Smooth muscle cell of the brain vasculature (primary cell): Measurements from ENCODE around the gene OR6B2.
A peak's percentile ranks its signal among the peaks of the same experiment; 100 is the strongest.
"Not testable (repeated sequence)": the region's sequence is repeated elsewhere in the genome, so short reads cannot be mapped to it uniquely, and the experiment has no call there.

ENCODE experiments used
- DNase-seq: peaks from one replicate; pipeline ENCODE4 v3.0.0-alpha.2; 2012; ENCODE audit warnings: low read depth, low spot score

The OR6B2 gene

DNA sequence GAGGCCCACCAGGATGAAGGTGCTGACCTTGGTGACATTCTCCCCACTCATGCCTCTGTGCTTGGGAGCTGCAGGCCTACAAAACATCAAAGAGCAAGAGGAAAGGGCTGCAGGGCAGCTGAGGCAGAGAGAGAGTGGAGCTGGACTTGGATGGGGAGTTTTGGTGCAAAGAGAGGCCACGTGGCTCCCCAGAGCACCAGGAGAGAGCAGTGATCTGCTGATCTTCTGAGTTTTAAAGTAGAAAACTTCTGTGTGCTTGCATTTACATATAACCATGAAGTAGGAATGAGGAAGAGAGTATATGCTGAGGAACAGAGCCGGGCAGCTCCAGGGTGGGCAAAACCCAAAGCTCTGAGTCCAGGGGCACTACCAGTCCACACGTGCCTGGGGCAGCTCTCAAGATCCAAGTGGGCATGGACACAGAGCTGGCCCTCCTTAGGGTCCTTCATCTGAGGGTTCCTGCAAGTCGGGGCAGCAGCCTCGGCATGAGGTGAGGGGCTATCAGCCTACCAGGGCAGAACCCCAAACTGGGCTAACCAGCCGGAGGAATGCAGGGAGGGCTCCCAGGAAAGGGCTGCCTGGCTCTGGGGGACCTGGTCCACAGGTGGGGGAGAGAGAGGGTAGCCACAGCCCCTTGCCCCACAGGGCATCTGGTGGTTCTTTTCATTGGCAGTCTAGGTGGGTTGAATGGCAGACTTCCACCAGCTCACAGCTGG lies at the start of gene OR6B2:
TSS of gene OR6B2 (minus strand) at position 51 of the 716 bp plus-strand sequence. CDS start at position 51, 0 bp downstream.
- DNase-seq = no peak

DNA sequence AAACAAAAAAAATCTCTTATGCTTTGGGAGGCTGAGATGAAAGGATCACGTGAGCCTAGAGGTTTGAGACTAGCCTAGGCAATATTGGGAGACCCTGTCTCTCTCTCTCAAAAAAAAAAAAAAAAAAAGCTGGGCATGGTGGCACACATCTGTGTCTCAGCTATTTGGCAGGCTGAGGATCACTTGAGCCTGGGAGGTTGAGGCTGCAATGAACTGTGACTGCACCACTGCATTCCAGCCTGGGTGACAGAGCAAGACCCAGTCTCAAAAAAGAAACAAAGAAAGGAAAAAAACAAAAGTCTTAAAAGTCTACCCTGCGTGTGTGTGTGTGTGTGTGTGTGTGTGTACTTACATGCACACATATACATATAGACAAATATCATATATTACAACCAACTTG lies 48.4 kb upstream of the OR6B2 start:
- no peak for DNase-seq

DNA sequence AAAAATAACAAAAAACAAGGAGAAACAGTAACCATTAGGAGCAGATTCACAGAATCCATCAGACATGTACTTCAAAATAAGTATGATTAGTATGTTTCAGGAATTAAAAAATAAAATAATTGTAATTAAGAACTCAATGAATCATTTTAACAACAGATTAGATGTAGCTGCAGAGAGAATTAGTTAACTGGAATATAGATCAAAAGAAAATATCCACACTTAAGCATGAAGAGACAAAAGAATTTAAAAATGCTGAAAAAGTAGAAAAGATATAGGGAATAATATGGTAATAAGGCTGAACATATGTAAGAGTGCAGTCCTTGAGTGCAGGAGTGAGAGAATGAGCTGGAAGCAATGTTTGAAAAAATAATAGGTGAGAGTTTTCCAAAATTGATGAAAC lies 47.2 kb upstream of the OR6B2 start:
- DNase-seq = no peak

DNA sequence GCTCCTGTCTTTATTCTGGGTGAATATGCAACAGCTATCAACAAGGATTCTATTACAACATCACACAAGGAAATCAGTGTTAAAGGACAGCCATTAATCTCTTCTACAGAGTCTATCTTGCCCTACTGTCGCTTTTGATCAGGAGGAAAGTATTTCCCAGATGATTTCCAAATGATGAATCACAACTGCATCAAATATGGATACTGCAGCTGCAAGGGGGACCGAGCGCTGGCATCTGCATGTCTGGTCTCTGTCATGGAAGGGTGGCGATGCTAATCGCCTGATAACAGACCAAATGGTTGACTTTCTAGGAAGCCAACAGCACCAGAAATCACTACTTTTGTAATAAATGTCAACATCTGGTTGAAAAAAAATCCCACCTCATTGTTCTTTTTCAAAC lies 44.3 kb upstream of the OR6B2 start:
- no peak for DNase-seq

DNA sequence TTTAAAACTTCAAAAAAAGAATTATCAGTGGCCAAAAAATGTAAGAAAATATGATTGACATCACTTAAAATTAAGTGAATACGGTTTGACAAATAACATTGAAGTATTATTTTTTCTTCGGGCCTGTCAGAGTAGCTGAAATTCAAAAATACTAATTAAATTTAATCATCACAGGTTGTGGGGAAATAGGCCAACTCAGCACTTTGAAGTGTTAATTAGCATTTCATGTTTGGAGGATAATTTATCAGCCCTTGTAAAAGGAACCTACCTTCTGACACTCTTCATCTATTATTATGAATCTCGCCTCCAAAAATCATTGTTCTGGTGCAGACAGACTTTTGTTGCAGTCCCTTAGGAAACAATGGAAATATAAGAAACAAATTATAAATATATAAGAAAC lies 40.7 kb upstream of the OR6B2 start:
- no peak for DNase-seq

DNA sequence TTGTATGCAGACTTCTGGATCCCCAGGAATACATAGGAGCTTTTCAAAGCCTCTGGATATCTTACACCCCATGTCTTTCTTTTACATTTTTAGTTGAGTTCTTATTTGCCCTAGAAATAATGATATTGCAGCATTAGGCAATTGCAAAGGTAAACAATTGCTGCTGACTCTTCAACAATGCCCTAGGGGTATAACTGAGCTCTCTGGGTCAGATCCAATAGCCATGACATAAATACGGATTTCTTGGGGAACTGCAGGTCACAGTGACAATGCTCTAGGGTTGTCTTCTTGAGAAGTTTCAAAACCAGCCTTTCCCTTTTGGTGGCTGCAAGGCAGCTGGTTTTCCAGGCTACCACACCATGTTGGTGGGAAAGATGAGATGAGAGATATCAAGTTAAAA lies 39.6 kb upstream of the OR6B2 start:
- no peak for DNase-seq

DNA sequence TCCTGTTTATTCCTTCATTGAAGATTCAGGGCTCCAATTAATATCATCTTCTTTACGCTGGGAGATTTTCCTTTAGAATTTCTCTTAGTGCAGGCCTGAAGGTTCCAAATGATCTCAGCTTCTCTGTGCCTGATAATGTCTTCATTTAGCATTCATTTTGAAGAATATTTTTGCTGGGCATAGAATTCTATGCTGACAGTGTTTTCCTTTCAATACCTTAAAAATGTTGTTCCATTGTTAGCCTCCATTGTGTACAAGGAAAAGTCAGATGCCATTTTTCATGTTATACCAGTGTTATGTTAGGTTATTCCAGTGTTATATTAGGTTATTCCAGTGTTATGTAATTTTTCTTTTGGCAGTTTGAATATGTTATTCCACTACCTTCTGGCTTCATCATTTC lies 38.0 kb upstream of the OR6B2 start:
- DNase-seq = no peak

DNA sequence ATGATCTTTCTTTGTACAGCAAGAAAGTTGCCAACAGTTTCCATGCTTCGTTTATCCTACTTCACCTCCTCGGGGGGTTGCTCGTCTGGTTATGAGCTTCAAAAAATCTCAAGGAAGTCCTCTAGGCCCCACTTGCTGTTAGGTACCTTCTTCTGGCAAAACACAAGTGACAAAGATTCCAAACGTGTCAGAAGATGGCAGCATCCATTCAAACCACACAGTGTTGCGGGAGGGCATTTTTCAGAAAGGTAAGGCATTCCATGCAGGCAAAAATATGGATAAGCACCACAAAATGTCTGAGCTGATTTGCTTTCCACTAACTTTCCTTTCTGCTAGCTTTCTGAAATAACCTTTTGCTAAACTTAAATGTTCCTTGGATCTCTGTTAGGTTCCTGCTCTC lies 36.3 kb upstream of the OR6B2 start:
- no peak for DNase-seq

DNA sequence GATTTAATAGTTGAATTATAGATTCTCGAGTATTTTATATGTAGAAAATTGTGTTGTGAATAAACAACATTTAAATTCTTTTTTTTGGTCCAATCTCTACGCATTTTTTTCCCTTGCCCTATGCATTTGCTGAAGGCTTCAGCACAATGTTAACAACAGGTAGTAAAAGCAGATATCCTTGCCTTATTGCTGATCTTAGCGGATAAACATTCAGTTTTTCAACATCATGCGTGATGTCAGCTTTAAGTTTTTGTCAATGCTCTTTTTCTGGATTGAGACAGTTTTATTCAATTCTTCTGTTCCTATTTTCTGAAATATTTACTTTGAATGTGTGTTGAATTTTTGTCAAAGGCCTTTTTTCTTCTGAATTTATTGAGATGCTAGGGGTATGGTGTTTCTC lies 34.7 kb upstream of the OR6B2 start:
- DNase-seq = no peak

DNA sequence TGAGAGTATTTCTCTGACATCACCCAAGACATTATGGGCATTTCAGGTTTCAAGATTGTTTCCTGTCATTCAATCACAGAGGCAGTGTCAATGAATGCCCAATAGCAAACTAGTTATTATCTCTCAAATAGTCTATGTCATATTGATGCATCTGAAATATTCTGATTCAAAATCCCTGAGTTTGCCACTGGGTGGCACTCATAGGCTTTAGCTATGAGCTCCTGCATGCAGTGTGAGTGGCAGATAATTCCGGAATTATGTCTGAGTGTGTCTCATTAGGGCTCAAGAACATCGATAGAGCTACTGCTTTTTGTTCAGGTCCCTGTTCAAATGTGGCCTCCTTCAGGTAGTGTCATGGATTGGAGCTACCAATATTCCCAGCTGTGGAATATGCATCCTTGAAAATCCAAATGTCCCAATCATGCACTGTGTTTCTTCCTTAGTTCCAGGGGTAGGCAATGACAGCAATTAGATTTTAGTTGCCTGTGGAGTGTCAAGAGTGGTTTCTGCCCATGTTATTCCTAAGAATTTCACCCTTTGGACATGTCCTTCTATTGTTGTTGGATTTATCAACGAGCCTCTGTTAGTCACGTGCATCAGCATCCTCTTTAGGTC lies 30.9 kb upstream of the OR6B2 start:
- DNase-seq = peak; percentile 41

DNA sequence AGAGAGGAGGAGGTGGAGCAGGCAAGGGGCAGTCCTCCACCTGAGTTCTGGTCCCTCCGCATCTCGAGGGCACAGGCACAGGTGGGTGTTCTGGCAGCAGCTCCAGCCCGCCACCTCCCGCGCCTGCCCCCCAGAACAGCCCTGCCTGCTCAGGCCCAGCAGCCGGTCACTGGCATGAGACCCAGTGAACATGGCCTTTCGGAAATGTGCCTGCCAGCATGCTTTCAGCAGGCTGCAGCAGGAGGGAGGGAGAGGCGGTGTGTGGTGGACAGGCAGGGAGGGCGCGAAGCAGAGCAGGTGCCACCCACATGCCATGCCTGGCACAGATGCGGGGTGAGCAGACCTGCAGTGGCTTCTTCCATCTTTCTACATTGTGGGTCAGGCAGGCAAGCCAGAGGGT lies 26.4 kb upstream of the OR6B2 start:
- no peak for DNase-seq

DNA sequence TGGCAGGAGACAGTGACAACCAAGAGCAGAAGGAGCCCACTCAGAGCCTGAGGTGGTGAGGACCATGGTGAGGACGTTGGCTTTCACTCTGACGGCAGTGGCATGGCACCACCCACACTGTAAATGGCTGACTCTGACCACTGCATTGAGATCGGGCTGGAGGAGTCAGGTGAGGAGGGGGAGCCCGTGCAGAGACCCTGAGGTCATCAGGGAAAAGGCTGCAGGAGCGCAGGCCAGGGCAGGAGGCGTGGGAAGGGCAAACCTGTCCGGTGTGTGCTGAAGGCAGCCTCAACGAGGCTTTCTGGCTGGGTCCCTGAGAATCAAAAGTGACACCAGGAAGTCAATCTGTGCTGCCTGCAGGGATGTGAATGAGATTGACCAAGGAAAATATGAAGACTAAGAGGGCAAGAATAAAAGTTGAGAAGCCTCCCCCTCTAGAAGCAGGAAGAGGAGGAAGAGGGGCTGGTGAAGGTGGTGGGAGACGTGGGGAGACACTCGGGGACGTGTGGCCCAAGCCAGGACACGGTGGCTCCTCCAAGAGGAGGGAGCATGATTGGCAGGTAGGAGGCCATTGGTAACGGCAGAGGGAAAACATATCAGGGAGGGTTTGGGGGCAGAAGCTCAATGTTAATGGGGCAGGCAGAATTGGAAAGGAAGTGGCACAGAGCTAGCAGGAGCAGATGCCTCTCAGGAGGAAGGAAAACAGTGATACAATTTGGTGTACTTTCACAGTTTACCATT lies 25.1 kb upstream of the OR6B2 start:
- DNase-seq = no peak

DNA sequence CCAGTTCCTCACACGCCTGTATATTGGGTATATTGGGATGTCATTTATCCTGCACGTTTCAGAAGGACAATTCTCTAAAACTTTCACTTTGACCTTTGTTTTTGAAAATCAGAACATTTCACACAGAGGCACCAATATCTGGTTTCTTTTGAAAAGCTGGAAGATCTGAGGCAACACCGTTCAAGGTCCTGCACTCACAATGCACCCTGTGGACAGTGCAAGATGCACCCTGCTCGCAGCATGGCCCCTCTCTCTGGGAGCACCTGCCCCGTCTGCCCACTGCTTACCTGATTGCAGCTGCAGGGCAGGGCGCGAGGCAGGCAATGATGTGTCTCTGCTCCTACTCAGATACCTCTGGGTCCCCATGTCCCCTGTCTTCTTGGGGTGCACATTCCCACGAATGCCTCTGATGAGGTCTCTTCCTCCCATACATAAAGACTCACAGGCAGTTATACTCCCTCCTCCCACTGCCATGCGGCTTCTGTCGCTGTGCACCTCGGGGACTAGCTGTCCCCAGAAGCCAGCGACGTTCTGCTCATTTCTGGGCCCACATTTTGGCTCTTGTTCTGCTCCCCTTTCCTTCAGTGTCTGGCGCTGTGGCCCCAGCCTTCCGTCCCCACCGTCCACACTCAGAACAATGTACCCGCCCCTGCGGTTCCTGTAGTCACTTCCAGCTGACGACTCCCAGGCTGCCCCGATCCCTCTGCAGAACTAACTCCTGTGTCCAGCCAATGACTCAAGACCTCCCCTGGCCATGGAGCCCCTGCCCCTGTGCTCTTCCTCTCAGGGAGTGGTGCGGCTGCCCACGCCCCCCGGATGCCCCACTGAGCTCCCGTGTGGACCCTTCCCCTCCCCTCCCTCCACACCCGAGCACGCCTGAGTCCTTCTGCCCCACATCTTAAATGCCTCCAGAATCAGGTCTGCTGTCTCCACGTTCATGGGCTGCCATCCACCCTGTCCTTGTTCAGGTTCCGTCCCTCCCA lies 23.2 kb upstream of the OR6B2 start, which contains the start of gene OR6B3:
TSS of gene OR6B3 (minus strand) at position 349 of the 983 bp plus-strand sequence.
- no peak for DNase-seq

DNA sequence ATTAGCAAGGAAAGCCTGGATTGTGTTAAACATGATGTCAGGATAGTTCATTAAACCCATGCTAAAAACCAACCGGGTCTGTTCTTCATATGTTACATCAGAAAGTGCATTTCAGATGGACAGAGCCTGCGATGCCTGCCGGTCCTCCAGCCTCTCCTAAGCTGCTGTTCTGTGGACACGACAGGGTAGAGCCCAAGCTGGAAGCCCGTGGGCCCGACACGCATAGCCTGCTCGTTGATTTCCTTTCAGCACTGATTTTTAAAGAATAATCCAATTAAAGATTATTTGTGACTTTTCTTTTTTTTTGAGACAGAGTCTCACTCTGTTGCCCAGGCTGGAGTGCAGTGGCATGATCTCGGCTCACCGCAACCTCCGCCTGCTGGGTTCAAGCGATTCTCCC lies 22.3 kb upstream of the OR6B2 start:
- no peak for DNase-seq

DNA sequence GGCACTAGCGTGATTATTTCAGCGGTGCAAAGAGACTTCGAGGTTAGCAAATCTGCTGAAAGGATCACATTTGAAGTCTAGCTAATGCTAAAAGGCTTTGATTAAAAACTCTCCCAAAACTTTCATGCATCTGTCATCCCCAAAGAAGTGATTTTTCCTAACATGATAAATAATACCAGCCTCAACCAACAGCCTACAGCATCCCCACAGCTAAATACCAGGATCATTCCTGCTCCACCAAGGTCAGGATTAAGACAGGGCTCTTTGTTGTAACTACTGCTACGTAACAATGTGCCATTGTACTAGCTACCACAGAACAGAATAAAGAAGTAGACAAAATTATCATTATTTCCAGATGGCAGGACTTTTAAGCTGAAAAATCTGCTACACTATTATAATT lies 21.5 kb upstream of the OR6B2 start:
- no peak for DNase-seq

DNA sequence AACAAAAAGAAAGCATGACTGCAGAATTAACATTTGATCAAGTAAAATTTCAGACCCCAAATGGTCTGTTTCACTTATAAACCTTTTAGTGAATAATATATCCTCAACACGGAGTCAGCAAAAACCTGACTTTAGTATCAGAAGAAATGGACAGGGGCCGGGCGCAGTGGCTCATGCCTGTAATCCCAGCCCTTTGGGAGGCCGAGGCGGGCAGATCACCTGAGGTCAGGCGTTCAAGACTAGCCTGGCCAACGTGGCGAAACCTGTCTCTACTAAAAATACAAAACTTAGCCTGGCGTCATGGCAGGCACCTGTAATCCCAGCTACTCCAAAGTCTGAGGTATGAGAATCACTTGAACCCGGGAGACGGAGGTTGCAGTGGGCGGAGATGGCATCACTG lies 20.0 kb upstream of the OR6B2 start:
- no peak for DNase-seq

DNA sequence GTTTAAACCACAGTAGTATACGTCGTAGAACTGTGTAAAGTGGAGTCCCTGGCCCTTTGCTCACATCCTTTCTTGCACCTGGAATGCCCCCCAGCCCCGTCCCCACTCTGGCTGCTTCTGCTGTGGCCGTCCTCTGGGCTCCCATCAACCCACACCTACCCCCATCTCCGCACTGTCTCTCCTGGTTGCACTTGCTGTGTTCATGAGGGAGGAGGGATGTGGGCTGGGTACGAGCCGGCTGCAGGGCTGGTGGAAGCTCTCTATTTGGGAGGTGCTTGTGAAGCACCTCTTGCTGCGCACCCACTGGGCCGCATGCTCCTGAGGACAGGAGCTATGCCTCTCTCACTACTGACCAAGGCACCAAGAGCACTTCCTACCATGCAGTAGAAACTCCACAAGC lies 18.0 kb upstream of the OR6B2 start:
- no peak for DNase-seq

DNA sequence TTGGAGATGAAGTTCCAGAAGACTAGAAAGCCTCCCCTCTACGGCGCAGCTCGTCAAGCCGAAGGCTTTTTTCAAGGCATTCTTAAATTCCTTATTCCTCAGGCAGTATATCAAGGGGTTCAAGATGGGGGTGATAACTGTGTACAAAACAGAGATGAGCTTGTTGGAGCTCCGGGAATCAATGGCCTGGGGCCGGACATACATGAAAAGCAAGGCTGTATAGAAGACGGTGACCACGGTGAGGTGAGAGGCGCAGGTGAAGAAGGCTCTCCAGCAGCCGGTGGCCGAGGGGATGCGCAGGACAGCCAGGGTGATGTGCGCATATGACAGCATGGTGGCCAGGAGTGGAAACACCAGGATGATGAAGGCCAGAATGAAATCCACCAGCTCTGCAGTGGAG lies 14.9 kb upstream of the OR6B2 start:
- DNase-seq = no peak

DNA sequence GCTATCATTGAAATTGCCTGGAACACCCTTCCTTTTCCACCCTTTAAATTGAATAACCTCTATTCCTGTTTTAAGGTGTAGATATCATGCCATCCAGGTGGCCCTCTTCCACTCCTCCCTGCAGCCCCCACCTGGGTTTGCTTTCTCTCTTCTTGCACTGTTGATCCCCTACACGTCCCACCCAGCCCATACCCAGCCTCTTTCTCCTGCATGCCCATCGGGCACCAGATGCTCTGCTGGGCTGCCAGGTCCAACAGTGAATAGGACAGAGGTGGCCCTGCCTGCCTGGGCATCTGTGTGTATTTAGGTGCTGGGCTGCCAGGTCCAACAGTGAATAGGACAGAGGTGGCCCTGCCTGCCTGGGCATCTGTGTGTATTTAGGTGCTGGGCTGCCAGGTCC lies 13.9 kb upstream of the OR6B2 start:
- not testable (repeated sequence) for DNase-seq

DNA sequence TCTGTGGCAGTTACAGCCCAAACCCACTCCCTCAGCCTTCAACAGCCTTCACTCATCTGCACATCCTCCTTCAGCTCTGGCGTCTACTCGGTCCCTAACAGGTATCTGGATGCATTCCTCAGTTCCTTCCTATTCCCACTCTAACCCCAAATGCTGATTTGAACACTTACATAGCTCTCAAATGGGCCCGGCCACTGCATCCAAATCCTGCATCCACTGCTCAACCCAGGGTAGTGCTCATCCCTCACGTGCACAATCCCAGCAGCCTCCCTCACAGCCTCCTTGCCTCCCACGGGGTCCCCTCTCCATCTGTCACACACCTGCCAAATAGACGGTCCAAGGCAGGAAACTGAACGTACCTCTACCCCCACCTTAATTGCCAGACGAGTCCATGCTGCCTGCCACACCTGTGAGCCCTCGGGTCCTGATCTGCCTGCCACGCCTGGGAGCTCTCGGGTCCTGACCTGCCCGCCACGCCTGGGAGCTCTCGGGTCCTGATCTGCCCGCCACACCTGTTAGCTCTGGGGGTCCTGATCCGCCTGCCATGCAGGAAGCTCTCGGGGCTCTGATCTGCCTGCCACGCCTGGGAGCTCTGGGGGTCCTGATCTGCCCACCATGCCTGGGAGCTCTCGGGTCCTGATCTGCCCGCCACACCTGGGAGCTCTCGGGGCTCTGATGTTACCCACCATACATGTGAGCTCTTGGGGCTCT lies 13.2 kb upstream of the OR6B2 start:
- no peak for DNase-seq

DNA sequence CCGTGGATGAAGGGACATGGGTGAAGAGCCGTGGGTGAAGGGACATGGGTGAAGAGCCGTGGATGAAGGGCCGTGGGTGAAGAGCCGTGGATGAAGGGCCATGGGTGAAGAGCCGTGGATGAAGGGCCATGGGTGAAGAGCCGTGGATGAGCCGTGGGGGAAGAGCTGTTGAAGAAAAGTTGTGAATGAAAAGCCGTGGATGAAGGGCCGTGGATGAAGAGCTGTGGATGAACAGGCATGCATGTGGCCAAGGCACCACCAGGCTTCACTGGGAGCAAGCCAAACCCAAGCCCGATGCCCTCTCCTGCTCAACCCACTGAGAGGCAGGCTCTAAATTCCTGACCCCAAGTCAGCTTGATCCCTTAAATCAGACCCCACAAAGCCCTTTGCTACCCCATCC lies 12.5 kb upstream of the OR6B2 start:
- no peak for DNase-seq
